A549 (cell line): ENCODE results near the gene CD34. TPM values are rescaled to one million over a fixed set of nuclear protein-coding genes. Genes with fewer than 3 reads are reported as not detected.

Experiments used
- ATAC-seq, 2 experiments: fragments of 200-7000 bp in 1 of 2; fragments of >200 bp in 1 of 2; cut with Nextera tagmentation in 1 of 2; cut with Tn5 transposase in 1 of 2; 3 replicates each; pipeline versions ENCODE4 v1.8.0 to v1.9.1; 2018 to 2020; ENCODE audit warnings: mild to moderate bottlenecking in 1 of 2, moderate library complexity in 1 of 2
- CTCF ChIA-PET: fragments of 300-600 bp; sonication (Branson Sonifier 250); formaldehyde crosslinking; extraction: SDS; loops from one replicate; lab custom pipeline; 2021; ENCODE audit warnings: antibody characterized with exemption, inconsistent platforms; lab: Yijun Ruan, JAX
- POLR2A ChIA-PET: fragments of 350-600 bp; formaldehyde crosslinking; extraction: SDS; loops from one replicate; lab custom pipeline; 2021; ENCODE audit warnings: antibody characterized with exemption, inconsistent platforms; lab: Yijun Ruan, JAX
- DNase-seq, 2 experiments: peaks; one replicate each; pipeline versions ENCODE4 v3.0.0 to v3.0.0-alpha.2; 2011 to 2016; ENCODE audit warnings: low read depth in 1 of 2, low spot score in 1 of 2
- FAIRE-seq: peaks from 2 replicates; lab custom pipeline; 2011; peaks lifted over from hg19 to GRCh38; lab: Jason Lieb, UNC
- H3K27ac ChIP-seq, 2 experiments: fragments of >200 bp; sonication (Bioruptor Twin); formaldehyde crosslinking; 3 replicates each; pipeline ENCODE4 v1.5.1; 2016 to 2017
- H3K4me1 ChIP-seq: fragments of >200 bp; sonication (Bioruptor Twin); formaldehyde crosslinking; 3 replicates; pipeline ENCODE4 v1.6.1; 2016
- H3K4me2 ChIP-seq: fragments of >200 bp; sonication (Bioruptor Twin); formaldehyde crosslinking; 3 replicates; pipeline ENCODE4 v1.6.1; 2016
- H3K4me3 ChIP-seq: fragments of >200 bp; sonication (Bioruptor Twin); formaldehyde crosslinking; 3 replicates; pipeline ENCODE4 v1.5.1; 2016
- H3K9me3 ChIP-seq: fragments of >200 bp; sonication (Bioruptor Twin); formaldehyde crosslinking; 3 replicates; pipeline ENCODE4 v1.6.1; 2016
- CBX2 ChIP-seq: fragments of 200-600 bp; sonication (generic); IDR thresholded peaks from 2 replicates; pipeline ENCODE4 v1.6.1; 2016; ENCODE audit warnings: low read depth, mild to moderate bottlenecking, borderline replicate concordance
- CBX8 ChIP-seq: fragments of 200-600 bp; sonication (generic); IDR thresholded peaks from 2 replicates; pipeline ENCODE4 v1.6.1; 2016
- CHD4 ChIP-seq: fragments of 200-600 bp; sonication (generic); IDR thresholded peaks from 2 replicates; pipeline ENCODE4 v1.6.1; 2016; ENCODE audit warnings: antibody characterized with exemption, mild to moderate bottlenecking, borderline replicate concordance
- ESRRA ChIP-seq: fragments of 150-350 bp; IDR thresholded peaks from 2 replicates; pipeline ENCODE4 v1.6.1; 2014; ENCODE audit warnings: mild to moderate bottlenecking, low read length, borderline replicate concordance
- FOSL2 ChIP-seq, 2 experiments: fragments of 450-650 bp in 1 of 2; fragments of >200 bp in 1 of 2; sonication (Bioruptor Twin) in 1 of 2; formaldehyde crosslinking; IDR thresholded peaks; 2 replicates each; pipeline versions ENCODE4 v1.5.0 to v1.6.1; 2016 to 2020; ENCODE audit warnings: mild to moderate bottlenecking in 1 of 2, moderate library complexity in 1 of 2
- FOXS1 ChIP-seq: fragments of 250-450 bp; sonication (Bioruptor Pico); IDR thresholded peaks from 2 replicates; pipeline ENCODE4 v1.5.0; 2020; ENCODE audit warnings: mild to moderate bottlenecking, moderate library complexity
- HMGXB4 ChIP-seq: fragments of 250-450 bp; sonication (Bioruptor Pico); IDR thresholded peaks from 2 replicates; pipeline ENCODE4 v1.5.0; 2021; ENCODE audit warnings: mild to moderate bottlenecking, moderate library complexity, borderline replicate concordance
- HOXB13 ChIP-seq: fragments of 250-450 bp; sonication (Bioruptor Pico); IDR thresholded peaks from 2 replicates; pipeline ENCODE4 v1.5.0; 2020; ENCODE audit warnings: low read depth, mild to moderate bottlenecking, moderate library complexity
- HOXB5 ChIP-seq: fragments of 250-450 bp; sonication (Bioruptor Pico); IDR thresholded peaks from 2 replicates; pipeline ENCODE4 v1.5.0; 2020; ENCODE audit warnings: mild to moderate bottlenecking, moderate library complexity
- JUN ChIP-seq, 2 experiments: fragments of >200 bp; sonication (Bioruptor Twin); formaldehyde crosslinking; IDR thresholded peaks; 2 replicates in 1 of 2; 3 replicates in 1 of 2; pipeline ENCODE4 v1.6.1; 2016 to 2017
- NR3C1 ChIP-seq: fragments of >200 bp; sonication (Bioruptor Twin); formaldehyde crosslinking; IDR thresholded peaks from 3 replicates; pipeline ENCODE4 v1.6.1; 2017
- RFX5 ChIP-seq: fragments of 450-650 bp; IDR thresholded peaks from 2 replicates; pipeline ENCODE4 v1.7.1; 2014; ENCODE audit warnings: antibody characterized with exemption, mild to moderate bottlenecking, moderate library complexity
- RNF2 ChIP-seq: fragments of 200-600 bp; sonication (generic); IDR thresholded peaks from 2 replicates; pipeline ENCODE4 v1.6.1; 2016; ENCODE audit warnings: low read depth, mild to moderate bottlenecking, antibody characterized with exemption, moderate library complexity, borderline replicate concordance
- SREBF2 ChIP-seq: fragments of 450-650 bp; IDR thresholded peaks from 2 replicates; pipeline ENCODE4 v1.6.1; 2014; ENCODE audit warnings: mild to moderate bottlenecking, moderate library complexity
- TP53 ChIP-seq: fragments of 250-450 bp; sonication (Bioruptor Pico); IDR thresholded peaks from 2 replicates; pipeline ENCODE4 v1.5.0; 2021; ENCODE audit warnings: mild to moderate bottlenecking, moderate library complexity
- ZC3H11A ChIP-seq: fragments of 450-650 bp; IDR thresholded peaks from 2 replicates; pipeline ENCODE4 v1.6.1; 2014; ENCODE audit warnings: antibody characterized with exemption, mild to moderate bottlenecking
- WGBS: methylation state at CpG from one replicate; pipeline ENCODE4 v1.1.6; 2017; ENCODE audit errors: missing lambda C conversion rate; 5-methylcytosine and 5-hydroxymethylcytosine counted together
- polyA plus RNA-seq, 4 experiments: library from polyadenylated mRNA; depleted of rRNA in 3 of 4; stranded (reverse); fragments of >200 nt; fragmentation: RNase III in 1 of 4; extraction: RNeasy Plus Mini Kit Qiagen cat#74134 plus additional on column Dnase treatment in 1 of 4; gene quantifications; 2 replicates in 3 of 4; 3 replicates in 1 of 4; pipeline ENCODE4 v1.2.3, GENCODE V29; 2011 to 2017
- TF ChIP-seq, protein P1 (sequence below): fragments of >200 bp; sonication (Bioruptor Twin); formaldehyde crosslinking; IDR thresholded peaks from 2 replicates; pipeline ENCODE4 v1.6.1; 2016
- TF ChIP-seq, protein P2 (sequence below): fragments of 150-350 bp; IDR thresholded peaks from 2 replicates; pipeline ENCODE4 v1.6.1; 2014; ENCODE audit warnings: low read depth, mild to moderate bottlenecking, low read length
- TF ChIP-seq, protein P3 (sequence below): IDR thresholded peaks from 2 replicates; pipeline ENCODE4 v1.6.1; 2012; ENCODE audit warnings: low read depth, borderline replicate concordance
- TF ChIP-seq, protein P4 (sequence below): fragments of >200 bp; sonication (Bioruptor Twin); formaldehyde crosslinking; IDR thresholded peaks from 3 replicates; pipeline ENCODE4 v1.6.1; 2016

Gene CD34
- polyA plus RNA-seq, 2 of the 4 experiments (the other 2 are of a cell fraction), result 0.05 TPM; not detected in 1

DNA sequence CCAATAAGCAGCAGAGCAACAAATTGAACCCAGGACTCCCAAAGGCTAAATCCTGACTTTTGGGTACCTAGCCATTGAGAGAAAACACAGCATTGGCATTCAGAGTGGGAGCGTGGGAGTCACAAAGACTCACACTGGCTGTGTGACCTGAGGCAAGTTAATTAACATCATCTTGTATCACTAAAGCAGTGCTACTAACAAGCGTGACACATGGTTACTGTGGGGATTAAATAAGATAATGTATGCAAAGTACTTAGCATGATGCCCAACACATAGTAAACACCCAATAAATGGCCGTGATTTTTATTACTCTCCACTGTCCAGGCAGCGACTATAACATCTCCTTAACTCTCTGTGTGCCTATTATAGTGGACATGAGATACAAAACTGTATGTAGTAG, 73.3 kb downstream of the CD34 start:
- Histone ChIP-seq H3K9me3 (no peaks in the 10 kb centered on the region), H3K4me3 (no peak overlapping the region), H3K4me2 (no peak overlapping the region), H3K4me1 (no peaks in the 10 kb centered on the region), H3K27ac (no peak overlapping the region)
- ATAC-seq (no peak), FAIRE-seq (no peak), DNase-seq (no peak)
- CTCF ChIA-PET, result interaction anchor here (1.0 to 3.4 kb wide), 6 partner anchors 8 to 313 kb away, joined by 3 to 21 read pairs (median 6); no protein-coding TSS in a partner anchor
- 89% methylated on average over 4 of the region's 4 CpGs for WGBS
- POLR2A ChIA-PET, result no interaction called here
- TF ChIP-seq HOXB13 (CRISPR knock-in tag), result no peak
- TF ChIP-seq CHD4, result no peak

DNA sequence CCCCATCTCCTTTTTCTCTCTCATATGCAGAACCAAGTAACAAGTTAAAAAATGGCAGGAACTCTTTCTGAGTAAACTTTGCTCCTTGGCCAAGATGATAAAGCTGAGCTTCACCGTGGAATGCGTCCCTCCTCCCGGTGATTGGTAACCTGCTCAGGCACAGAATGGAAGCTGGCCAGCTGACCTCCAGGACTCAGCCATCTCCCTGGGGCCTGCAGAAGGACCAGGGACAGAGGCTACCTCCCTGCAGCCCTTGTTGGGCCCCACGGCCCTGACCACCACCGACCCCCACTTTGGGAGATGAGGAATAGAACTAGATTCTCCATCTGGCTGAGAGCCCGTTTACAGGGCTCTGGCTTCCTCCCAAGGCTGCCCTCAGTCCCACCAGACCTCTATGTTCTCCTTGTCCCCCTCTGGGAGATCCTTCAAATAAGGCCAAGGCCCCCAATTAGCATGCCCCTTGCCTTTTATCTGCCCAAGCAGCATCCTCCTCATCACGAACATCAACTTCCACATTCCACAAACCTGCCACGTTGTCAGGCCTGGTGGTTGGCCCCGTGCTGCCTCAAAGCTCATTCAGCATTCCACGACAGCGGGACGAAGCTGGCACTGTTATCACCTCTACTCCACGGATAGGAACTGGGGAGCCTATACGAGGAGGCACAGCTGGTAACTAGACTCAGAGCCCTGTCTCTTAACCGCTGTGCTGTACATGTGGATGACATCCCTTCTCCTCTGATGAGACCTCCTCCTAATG, 74.2 kb downstream of the CD34 start:
- ATAC-seq, result no peak
- ChIA-PET CTCF (interaction anchor here (1.0 to 1.5 kb wide), 5 partner anchors 10 to 314 kb away, joined by 3 to 6 read pairs (median 3); no protein-coding TSS in a partner anchor), POLR2A (no interaction called here)
- TF ChIP-seq, protein P1, sequence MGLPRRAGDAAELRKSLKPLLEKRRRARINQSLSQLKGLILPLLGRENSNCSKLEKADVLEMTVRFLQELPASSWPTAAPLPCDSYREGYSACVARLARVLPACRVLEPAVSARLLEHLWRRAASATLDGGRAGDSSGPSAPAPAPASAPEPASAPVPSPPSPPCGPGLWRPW, result no peak
- TF ChIP-seq, protein P2, sequence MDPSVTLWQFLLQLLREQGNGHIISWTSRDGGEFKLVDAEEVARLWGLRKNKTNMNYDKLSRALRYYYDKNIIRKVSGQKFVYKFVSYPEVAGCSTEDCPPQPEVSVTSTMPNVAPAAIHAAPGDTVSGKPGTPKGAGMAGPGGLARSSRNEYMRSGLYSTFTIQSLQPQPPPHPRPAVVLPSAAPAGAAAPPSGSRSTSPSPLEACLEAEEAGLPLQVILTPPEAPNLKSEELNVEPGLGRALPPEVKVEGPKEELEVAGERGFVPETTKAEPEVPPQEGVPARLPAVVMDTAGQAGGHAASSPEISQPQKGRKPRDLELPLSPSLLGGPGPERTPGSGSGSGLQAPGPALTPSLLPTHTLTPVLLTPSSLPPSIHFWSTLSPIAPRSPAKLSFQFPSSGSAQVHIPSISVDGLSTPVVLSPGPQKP, result no peak
- TF ChIP-seq FOXS1 (CRISPR knock-in tag) (no peak), ZC3H11A (no peak), JUN (IDR thresholded peaks at IDR 0.05) (no peak), HOXB5 (CRISPR knock-in tag) (no peak), FOSL2 (IDR thresholded peaks at IDR 0.05) (no peak), FOSL2 (CRISPR knock-in tag; IDR thresholded peaks at IDR 0.05) (no peak), ESRRA (no peak), SREBF2 (no peak), RNF2 (no peak), CBX2 (no peak), RFX5 (no peak), CBX8 (no peak), TP53 (no peak), NR3C1 (no peak), HMGXB4 (no peak)
- TF ChIP-seq, protein P3, sequence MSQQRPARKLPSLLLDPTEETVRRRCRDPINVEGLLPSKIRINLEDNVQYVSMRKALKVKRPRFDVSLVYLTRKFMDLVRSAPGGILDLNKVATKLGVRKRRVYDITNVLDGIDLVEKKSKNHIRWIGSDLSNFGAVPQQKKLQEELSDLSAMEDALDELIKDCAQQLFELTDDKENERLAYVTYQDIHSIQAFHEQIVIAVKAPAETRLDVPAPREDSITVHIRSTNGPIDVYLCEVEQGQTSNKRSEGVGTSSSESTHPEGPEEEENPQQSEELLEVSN, result no peak
- TF ChIP-seq, protein P4, sequence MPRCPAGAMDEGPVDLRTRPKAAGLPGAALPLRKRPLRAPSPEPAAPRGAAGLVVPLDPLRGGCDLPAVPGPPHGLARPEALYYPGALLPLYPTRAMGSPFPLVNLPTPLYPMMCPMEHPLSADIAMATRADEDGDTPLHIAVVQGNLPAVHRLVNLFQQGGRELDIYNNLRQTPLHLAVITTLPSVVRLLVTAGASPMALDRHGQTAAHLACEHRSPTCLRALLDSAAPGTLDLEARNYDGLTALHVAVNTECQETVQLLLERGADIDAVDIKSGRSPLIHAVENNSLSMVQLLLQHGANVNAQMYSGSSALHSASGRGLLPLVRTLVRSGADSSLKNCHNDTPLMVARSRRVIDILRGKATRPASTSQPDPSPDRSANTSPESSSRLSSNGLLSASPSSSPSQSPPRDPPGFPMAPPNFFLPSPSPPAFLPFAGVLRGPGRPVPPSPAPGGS, result no peak
- Histone ChIP-seq H3K27ac (no peak overlapping the region), H3K4me1 (no peaks in the 10 kb centered on the region), H3K4me2 (no peak overlapping the region), H3K9me3 (no peaks in the 10 kb centered on the region), H3K4me3 (no peak overlapping the region)
- no peak for DNase-seq
- no peak for FAIRE-seq
- WGBS, result 95% methylated on average over 15 of the region's 15 CpGs
